Peyer's patch (tissue), 4 donors: Measurements from ENCODE around the gene RIPK4.

ENCODE experiments used
- POLR2A ChIP-seq, 2 donors: fragments of 450-650 bp; IDR thresholded peaks; one replicate each; pipeline ENCODE4 v1.5.1; 2017; ENCODE audit warnings: antibody characterized with exemption in 2 of 2, mild to moderate bottlenecking in 2 of 2, moderate library complexity in 2 of 2
- TF ChIP-seq, protein P1 (sequence below), 6 experiments: fragments of 450-650 bp in 4 of 6; fragments of 200-600 bp in 2 of 6; sonication (generic) in 1 of 6; IDR thresholded peaks; one replicate each; pipeline ENCODE4 v1.5.1; 2017 to 2019; ENCODE audit warnings: antibody characterized with exemption in 6 of 6, mild to moderate bottlenecking in 3 of 6, moderate library complexity in 1 of 6

DNA sequence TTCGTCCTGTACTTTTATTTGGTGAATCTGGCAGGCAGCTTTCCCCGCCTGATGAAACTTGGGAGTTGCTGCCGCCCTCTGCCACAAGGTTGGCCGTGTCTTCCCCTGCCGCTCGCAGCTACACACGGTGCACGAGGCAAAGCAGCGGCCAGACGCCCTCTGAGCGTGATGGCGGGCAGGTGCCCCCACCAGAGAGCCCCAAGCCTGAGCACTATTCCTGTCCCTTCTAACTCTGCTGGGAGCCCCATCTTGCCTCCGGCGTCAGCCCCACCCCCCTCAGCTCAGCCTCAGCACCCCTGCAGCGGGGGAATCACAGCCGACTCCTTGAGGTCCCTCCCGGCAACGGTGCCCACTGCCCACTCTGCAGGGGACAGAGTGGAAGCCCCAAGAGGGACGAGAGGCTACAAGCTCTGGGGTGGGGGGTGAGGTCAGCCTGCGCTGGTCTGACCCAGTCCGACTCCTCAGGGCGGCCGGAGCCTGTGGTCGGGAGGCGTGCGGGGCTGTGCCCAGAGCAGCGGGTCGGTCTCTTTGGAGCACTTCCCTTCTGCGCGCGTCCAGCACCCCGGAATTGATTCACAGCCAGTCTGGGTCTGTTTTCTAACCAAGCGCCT is 41.3 kb downstream of the RIPK4 start:
- TF ChIP-seq, protein P1, sequence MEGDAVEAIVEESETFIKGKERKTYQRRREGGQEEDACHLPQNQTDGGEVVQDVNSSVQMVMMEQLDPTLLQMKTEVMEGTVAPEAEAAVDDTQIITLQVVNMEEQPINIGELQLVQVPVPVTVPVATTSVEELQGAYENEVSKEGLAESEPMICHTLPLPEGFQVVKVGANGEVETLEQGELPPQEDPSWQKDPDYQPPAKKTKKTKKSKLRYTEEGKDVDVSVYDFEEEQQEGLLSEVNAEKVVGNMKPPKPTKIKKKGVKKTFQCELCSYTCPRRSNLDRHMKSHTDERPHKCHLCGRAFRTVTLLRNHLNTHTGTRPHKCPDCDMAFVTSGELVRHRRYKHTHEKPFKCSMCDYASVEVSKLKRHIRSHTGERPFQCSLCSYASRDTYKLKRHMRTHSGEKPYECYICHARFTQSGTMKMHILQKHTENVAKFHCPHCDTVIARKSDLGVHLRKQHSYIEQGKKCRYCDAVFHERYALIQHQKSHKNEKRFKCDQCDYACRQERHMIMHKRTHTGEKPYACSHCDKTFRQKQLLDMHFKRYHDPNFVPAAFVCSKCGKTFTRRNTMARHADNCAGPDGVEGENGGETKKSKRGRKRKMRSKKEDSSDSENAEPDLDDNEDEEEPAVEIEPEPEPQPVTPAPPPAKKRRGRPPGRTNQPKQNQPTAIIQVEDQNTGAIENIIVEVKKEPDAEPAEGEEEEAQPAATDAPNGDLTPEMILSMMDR (IDR thresholded peaks at IDR 0.05) = no peak
- no peak for TF ChIP-seq POLR2A (IDR thresholded peaks at IDR 0.05)
